ENCODE measurements around the gene ZBTB25.

Gene ZBTB25

GRCh38 chr14:64513271-64513670 is 9.6 kb upstream of the ZBTB25 start:
- DNase-seq = no peak

GRCh38 chr14:64510825-64511671 is 7.4 kb upstream of the ZBTB25 start:
- DNase-seq = peak; percentile 59

GRCh38 chr14:64509036-64509435 is 5.4 kb upstream of the ZBTB25 start:
- DNase-seq = no peak

DNA sequence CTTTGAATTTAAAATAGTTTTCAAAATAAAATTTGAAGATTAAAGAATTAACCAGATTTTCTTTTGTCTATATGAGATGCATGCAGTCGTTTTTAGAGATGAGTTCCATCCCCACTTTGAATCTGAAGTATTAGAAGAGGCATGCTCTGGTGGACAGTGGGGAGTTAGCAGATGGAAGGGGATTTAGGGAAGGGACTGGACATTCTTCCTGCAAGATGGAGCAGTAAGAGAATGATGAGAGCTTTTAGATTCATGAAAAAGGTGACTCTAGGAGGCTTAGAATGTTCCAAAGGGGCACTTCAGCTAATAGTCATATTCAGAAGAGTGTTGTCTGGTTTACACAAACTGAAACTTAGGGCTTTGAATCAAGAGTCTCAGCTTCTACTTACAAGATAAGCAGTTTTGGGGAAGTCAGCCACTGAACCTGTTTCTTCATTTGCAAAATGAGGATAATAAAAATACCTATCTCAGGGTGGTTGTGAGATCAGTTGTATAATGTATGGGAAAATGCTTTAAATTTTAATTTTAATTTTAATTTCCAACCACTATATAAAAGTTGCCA is 4.7 kb upstream of the ZBTB25 start:
- no peak for DNase-seq

- DNase-seq = no peak
Observed at GRCh38 chr14:64507376-64508156, 3.9 kb upstream of the ZBTB25 start.

DNA sequence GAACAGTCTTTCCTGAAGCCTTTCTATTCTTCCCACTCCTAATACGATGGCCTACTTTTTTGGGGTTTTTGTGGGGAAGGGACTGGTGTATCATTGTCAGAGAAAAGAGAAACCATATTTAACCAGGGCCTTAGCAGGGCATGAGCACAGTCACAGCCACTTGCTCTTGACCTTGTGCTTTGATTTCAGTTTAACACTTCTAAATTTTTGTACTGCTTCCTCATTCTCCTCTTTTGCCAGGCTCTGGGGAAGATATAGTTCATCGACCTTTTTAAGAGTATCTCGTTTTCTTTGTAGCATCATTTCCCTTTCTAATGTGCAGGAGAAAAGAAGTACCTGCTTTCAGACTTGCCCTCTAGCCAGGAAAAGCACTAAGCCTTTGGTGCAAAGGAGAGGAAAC is 3.1 kb upstream of the ZBTB25 start:
- DNase-seq = no peak

GRCh38 chr14:64504897-64505794 is 1.5 kb upstream of the ZBTB25 start:
- peak; percentile 82 for DNase-seq

GRCh38 chr14:64504310-64504896 is 765 bp upstream of the ZBTB25 start, which contains the start of gene ZBTB1:
TSS of gene ZBTB1 (plus strand) at chr14:64504770. CDS start at chr14:64521505, 16,735 bp downstream.
- DNase-seq = peak; percentile 76

- DNase-seq = peak; percentile 16
Observed at GRCh38 chr14:64502887-64503433, 678 bp downstream of the ZBTB25 start.

- DNase-seq = peak; percentile 14
Observed at GRCh38 chr14:64502456-64502855, 1.2 kb downstream of the ZBTB25 start.

DNA sequence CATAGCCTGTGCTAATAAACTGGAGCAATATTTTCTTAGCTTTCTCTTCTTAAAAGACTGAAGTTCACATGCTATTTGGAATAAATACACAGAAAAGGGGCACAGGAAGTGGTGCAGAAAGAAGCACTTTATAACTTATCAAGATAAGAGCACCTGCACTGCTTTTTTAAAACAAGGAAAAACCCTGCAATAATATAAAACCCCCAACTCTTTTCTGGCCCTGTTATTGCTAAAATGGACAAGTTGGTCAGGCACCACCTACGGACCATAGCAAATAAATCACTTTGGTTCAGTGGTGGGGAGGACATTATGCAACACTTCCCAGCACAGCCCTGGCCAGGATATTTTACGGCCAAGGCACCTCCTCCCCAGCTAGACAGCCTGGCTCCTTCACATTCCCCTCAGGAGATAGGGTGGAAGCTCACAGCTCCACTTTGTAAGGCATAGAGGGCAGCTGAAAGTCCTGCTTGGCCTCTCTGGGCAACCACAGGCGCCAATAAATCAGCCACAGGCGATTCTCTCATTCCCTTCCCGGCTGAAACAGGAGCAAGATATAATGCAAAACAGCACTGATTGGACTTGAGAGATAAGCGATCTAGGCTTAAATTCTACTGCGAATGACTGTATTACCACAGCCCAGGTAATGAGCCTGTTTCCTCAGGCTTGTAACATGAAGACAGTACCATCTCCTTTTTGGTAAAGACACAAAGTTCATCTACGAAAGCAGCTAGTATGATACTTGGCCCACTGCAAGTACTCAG is 2.0 kb downstream of the ZBTB25 start:
- no peak for DNase-seq

DNA sequence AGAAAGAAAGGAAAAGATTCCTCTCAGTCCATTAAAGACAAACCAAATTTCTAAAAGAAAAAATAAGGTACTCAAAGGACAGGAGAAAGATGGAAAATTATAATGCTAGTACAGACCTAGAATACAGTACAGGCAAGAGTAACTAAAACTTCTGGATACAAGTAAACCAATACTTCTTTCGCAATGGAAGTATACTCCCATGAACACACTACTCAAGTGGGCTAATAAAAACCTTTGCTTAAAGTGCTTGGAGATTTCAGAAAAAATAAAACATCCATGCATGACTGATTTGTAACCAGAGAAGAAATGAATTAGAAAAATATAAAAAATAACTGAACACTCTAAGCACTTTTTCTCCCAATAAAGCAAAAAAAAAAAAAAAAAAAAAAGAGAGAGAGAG is 3.5 kb downstream of the ZBTB25 start:
- DNase-seq = no peak

- DNase-seq = no peak
Observed at GRCh38 chr14:64496764-64497163, 6.9 kb downstream of the ZBTB25 start.

- no peak for DNase-seq
Observed at GRCh38 chr14:64495252-64495651, 8.4 kb downstream of the ZBTB25 start.

DNA sequence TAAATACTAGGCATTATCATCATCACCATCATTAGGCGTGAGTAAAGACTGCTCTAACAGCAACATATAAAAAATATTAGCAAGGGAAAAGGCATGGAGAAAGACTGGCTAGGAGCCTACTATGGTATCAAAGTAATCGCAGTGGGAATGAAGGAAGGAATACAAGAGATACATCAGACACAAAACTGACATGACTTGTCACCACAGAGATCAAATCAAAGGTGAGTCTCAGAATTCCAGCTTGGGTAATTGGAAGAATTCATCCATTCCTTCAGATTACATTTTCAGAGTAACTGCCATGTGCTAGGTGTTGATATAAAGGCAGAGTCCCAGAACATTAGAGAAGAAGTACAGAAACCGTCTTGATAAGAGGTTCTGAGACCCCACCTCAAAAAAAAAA is 10.2 kb downstream of the ZBTB25 start:
- no peak for DNase-seq

- DNase-seq = no peak
Observed at GRCh38 chr14:64491637-64492036, 12.0 kb downstream of the ZBTB25 start.

DNA sequence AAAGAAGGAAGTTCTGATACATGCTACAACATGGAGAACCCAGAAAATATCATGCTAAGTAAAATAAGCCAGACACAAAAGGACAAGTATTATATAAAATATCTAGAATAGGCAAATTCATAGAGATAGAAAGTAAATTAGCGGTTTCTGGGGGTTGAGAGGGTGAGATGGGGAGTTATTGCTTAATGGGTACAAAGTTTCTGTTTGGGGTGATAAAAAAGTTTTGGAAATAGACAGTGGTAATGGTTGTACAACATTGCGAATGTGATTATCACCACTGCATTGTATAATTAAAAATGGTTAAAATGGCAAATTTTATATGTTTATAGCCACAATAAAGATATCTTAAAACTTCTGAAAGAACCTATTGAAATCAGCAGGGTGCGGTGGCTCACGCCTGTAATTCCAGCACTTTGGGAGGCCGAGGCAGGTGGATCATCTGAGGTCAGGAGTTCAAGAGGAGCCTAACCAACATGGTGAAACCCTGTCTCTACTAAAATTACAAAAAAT is 15.0 kb downstream of the ZBTB25 start:
- no peak for DNase-seq

DNA sequence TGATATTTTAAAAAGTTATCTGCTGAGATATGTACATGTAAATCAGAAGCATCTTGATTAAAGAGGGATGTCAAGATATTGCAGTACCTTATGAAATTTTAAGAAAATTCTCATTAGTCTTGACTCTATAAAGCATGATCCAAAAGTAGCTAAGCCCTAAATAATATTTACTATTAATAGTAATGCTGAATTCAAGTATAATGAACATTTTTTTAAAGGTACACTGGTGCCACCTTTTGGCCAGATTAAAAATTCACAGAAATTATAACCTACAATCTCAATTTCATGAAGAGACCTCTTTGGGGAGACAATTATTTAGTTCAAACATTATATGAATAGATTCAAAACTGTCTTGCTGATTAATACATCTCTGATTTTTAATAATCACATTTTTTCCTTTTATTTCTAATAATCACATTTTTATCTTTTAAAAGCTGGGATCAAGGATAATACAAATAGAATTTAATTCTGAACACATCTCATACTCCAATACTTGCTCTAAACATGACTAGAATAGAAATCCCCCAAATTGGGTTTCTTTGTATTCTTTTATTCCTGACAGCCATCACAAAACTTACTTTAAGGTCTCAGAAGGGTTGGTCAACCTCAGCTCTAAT is 24.9 kb downstream of the ZBTB25 start:
- no peak for DNase-seq

DNA sequence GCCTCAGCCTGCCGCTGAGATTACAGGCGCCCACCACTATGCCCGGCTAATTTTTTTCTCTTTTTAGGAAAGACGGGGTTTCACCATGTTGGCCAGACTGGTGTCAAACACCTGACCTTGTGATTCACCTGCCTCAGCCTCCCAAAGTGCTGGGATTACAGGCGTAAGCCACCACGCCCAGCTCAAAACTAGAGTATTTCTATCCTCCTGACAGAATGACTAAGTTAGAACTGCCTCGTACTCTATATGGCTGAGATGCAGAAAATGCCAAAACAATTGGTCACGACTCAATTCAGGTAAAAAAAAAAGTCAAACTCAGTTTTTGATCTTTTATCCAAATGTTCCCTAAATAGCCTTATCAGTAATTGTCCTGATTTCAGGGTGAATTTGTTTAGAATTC is 27.2 kb downstream of the ZBTB25 start:
- no peak for DNase-seq

DNA sequence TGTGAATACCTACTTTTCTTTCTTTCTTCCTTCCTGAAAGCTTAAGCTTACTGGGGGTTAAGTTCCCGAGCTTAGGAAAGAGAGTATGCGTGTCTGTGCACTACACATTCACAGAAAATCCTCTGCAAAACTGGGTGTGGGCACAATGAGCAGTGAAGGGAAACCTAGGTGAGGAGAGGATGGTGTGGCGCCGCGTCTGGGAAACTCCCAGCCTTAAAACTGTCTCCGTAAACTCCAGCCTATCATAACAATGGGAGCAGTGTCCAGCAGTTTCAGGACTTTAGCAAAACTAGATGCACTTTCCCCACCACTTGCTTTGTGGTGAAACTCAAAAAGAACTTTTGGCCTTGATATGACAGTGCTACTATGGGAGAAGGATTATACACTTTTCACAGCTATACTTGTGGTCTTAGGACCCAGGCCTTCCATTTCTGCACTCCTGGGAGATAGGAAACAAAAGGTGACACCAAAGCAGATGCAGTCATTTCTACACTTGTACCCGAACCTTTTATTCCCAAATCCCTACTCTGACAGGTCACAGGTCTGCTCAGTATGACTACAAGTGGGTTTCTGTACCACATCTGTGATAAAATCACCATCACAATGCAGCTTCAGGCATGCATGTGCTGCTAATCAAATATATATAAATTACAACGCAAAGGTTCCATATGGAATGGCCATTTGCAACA is 27.9 kb downstream of the ZBTB25 start:
- no peak for DNase-seq

Measured in activated CD4-positive, alpha-beta T cell treated with anti-CD3 and anti-CD28 coated beads, Interleukin-2, amount 50 U/mL, for 1 hour (primary cell).